Coronary artery (tissue), 2 donors: ENCODE measurements around the gene ACVRL1.

Source experiments
- DNase-seq: peaks from one replicate; pipeline ENCODE4 v3.0.0-alpha.2; 2017; ENCODE audit warnings: low spot score
- H3K27ac ChIP-seq, 2 donors: fragments of 200-600 bp; sonication (generic); one replicate each; pipeline ENCODE4 v1.5.1; 2016 to 2019
- H3K4me3 ChIP-seq: fragments of 200-600 bp; sonication (generic); 2 replicates; pipeline ENCODE4 v1.5.1; 2016; ENCODE audit warnings: mild to moderate bottlenecking, moderate library complexity
- TF ChIP-seq, protein P1 (sequence below): fragments of 200-600 bp; sonication (generic); IDR thresholded peaks from one replicate; pipeline ENCODE4 v1.5.1; 2019; ENCODE audit warnings: antibody characterized with exemption

The ACVRL1 gene

DNA sequence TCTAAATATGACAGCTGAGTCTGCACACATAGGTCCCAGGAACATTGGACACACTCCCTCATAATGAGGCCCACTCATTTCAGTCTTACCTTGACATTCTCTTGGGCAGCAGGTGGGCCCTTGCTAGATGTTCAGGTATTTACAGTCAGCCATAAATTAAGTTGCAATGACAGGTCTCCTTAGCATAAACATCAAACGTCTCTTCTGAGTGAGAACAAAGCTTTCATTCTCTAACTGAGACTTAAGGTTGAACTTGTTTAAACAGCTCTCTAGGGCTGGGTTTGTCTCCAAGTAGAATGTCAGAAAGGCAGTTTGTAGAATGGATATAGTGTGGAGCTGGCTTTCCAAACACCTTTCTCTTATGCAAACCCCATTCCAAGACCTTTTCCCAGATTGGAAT lies 54.5 kb downstream of the ACVRL1 start:
- peak; percentile 0 for DNase-seq
- Histone ChIP-seq H3K4me3 (no peak overlapping the region), H3K27ac (no peak overlapping the region)
- TF ChIP-seq, protein P1, sequence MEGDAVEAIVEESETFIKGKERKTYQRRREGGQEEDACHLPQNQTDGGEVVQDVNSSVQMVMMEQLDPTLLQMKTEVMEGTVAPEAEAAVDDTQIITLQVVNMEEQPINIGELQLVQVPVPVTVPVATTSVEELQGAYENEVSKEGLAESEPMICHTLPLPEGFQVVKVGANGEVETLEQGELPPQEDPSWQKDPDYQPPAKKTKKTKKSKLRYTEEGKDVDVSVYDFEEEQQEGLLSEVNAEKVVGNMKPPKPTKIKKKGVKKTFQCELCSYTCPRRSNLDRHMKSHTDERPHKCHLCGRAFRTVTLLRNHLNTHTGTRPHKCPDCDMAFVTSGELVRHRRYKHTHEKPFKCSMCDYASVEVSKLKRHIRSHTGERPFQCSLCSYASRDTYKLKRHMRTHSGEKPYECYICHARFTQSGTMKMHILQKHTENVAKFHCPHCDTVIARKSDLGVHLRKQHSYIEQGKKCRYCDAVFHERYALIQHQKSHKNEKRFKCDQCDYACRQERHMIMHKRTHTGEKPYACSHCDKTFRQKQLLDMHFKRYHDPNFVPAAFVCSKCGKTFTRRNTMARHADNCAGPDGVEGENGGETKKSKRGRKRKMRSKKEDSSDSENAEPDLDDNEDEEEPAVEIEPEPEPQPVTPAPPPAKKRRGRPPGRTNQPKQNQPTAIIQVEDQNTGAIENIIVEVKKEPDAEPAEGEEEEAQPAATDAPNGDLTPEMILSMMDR = no peak

GRCh38 chr12:51962737-51963136 lies 55.4 kb downstream of the ACVRL1 start:
- no peak overlapping the region for H3K27ac ChIP-seq
- no peak for DNase-seq
- no peak overlapping the region for H3K4me3 ChIP-seq
- TF ChIP-seq, protein P1 = no peak

- Histone ChIP-seq H3K27ac (no peak overlapping the region), H3K4me3 (no peak overlapping the region)
- peak; percentile 24 for DNase-seq
- TF ChIP-seq, protein P1 = no peak
Observed at GRCh38 chr12:51963477-51963876, 56.2 kb downstream of the ACVRL1 start.

DNA sequence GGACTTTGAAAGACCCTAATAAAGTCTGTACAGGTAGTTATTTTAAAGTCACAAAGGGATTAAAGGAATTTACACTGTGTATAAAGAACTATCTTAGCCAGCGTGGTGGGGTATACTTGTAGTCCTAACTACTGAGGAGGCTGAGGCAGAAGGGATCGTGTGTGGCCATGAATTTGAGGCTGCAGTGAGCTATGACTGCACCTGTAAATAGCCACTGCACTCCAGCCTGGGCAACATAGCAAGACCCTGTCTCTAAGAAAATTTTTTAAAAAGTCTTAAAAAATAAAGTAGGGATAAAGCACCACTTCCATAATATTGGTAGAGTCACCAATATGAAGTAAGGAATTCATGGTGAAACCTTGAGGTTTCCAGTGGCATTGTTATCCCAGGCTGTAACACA lies 62.3 kb downstream of the ACVRL1 start:
- DNase-seq = no peak
- TF ChIP-seq, protein P1 = no peak
- Histone ChIP-seq H3K4me3 (no peak overlapping the region), H3K27ac (no peak overlapping the region)

DNA sequence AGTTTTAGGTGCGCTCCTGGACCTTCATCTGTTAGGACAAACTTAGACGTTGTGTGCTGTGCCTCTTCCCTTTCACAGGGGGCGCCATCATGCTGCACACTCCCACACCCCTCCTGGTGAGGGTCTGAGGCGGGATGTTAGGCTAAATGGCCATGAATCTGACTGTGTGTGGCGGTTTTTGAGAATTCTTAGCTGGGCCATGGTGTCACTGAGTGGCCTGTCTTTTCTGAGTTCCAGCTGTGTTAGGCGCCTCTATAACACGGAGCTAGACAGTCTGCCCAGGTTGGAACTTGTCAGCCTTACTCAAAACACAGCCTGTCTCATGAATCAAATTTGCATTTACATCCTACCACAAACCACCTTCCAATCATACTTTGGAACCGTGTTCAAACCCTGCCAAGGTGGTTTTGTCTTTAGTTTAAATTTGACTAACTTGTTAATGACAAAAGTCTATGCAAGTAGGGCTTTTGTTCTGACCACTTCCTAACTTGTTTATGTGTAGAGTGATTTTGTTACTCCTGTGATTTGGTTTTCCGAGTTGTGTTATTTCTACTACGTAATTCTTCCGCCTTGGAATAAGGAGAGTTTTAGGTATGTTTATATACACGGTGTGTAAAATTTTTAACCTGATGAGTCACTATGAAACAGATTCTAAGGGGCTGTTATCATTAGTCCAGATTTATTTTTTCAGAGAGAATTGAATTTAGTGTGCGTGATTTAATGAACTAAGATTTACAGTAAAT lies 63.8 kb downstream of the ACVRL1 start:
- no peak overlapping the region for H3K27ac ChIP-seq
- TF ChIP-seq, protein P1 = no peak
- DNase-seq = peak; percentile 29
- H3K4me3 ChIP-seq = no peak overlapping the region

GRCh38 chr12:51971679-51972421 lies 64.5 kb downstream of the ACVRL1 start:
- TF ChIP-seq, protein P1 = no peak
- Histone ChIP-seq H3K4me3 (no peak overlapping the region), H3K27ac (no peak overlapping the region)
- peak; percentile 9 for DNase-seq

- TF ChIP-seq, protein P1 = no peak
- no peak overlapping the region for H3K27ac ChIP-seq
- DNase-seq = peak; percentile 9
- no peak overlapping the region for H3K4me3 ChIP-seq
Observed at GRCh38 chr12:51972422-51972812, 65.1 kb downstream of the ACVRL1 start.
